Occipital lobe (tissue), 2 donors: ENCODE results near the gene FRMD4A. TPM values are rescaled to one million over a fixed set of nuclear protein-coding genes. Genes with fewer than 3 reads are reported as not detected.

Experiments
- DNase-seq: peaks from one replicate; lab custom pipeline; 2025; lab: John Stamatoyannopoulos, UW
- total RNA-seq: library from RNA; depleted of rRNA; stranded (reverse); fragments of >200 nt; gene quantifications from one replicate; pipeline ENCODE4 v1.2.3, GENCODE V29; 2014

The FRMD4A gene
- total RNA-seq, 1 donor from 2014 or later = 153 TPM

- no peak for DNase-seq
Measured at GRCh38 chr10:14022052-14022451, 308.7 kb downstream of the FRMD4A start.

GRCh38 chr10:14020037-14020664 lies 310.6 kb downstream of the FRMD4A start:
- DNase-seq = no peak

GRCh38 chr10:14017467-14017866 lies 313.3 kb downstream of the FRMD4A start:
- no peak for DNase-seq

GRCh38 chr10:14016931-14017333 lies 313.8 kb downstream of the FRMD4A start:
- no peak for DNase-seq

GRCh38 chr10:14016011-14016536 lies 314.6 kb downstream of the FRMD4A start:
- no peak for DNase-seq

GRCh38 chr10:14014423-14014822 lies 316.3 kb downstream of the FRMD4A start:
- no peak for DNase-seq

- DNase-seq = no peak
Measured at GRCh38 chr10:14010769-14011574, 319.8 kb downstream of the FRMD4A start.

- no peak for DNase-seq
Measured at GRCh38 chr10:14010101-14010558, 320.6 kb downstream of the FRMD4A start.

- DNase-seq = no peak
Measured at GRCh38 chr10:14009371-14010100, 321.2 kb downstream of the FRMD4A start.

GRCh38 chr10:14008740-14009080 lies 322.0 kb downstream of the FRMD4A start:
- no peak for DNase-seq

GRCh38 chr10:14004536-14004935 lies 326.2 kb downstream of the FRMD4A start:
- DNase-seq = no peak

GRCh38 chr10:14003517-14004184 lies 327.1 kb downstream of the FRMD4A start:
- DNase-seq = no peak

GRCh38 chr10:14001298-14002040 lies 329.3 kb downstream of the FRMD4A start:
- no peak for DNase-seq

GRCh38 chr10:13998163-13998835 lies 332.4 kb downstream of the FRMD4A start:
- no peak for DNase-seq

- DNase-seq = no peak
Measured at GRCh38 chr10:13997650-13998049, 333.1 kb downstream of the FRMD4A start.

- DNase-seq = no peak
Measured at GRCh38 chr10:13994932-13995331, 335.8 kb downstream of the FRMD4A start.

- DNase-seq = no peak
Measured at GRCh38 chr10:13993673-13994089, 337.0 kb downstream of the FRMD4A start.

- no peak for DNase-seq
Measured at GRCh38 chr10:13993169-13993568, 337.6 kb downstream of the FRMD4A start.

- no peak for DNase-seq
Measured at GRCh38 chr10:13991353-13991752, 339.4 kb downstream of the FRMD4A start.

- DNase-seq = no peak
Measured at GRCh38 chr10:13990946-13991345, 339.8 kb downstream of the FRMD4A start.
